Inferior parietal cortex (tissue), 1 donor: ENCODE measurements around the gene AIF1.

Source experiments
- DNase-seq: peaks from one replicate; pipeline ENCODE4 v3.0.0-alpha.2; 2016; ENCODE audit errors: extremely low spot score

AIF1 gene

GRCh38 chr6:31614684-31615578, at the start of gene AIF1:
Gene AIF1, plus strand, starts transcription at chr6:31615234. Its CDS starts 96 bp downstream, at chr6:31615330.
- DNase-seq, result no peak

- no peak for DNase-seq
Measured at GRCh38 chr6:31567531-31568370, 47.3 kb upstream of the AIF1 start.

- no peak for DNase-seq
Measured at GRCh38 chr6:31568537-31568961, 46.5 kb upstream of the AIF1 start.

GRCh38 chr6:31569861-31570536, 45.0 kb upstream of the AIF1 start:
- no peak for DNase-seq

GRCh38 chr6:31572041-31572911, 42.8 kb upstream of the AIF1 start, which contains the start of gene LTA:
Gene LTA, plus strand, starts transcription at chr6:31572289. Its CDS starts 454 bp downstream, at chr6:31572743.
- DNase-seq, result no peak

- no peak for DNase-seq
Measured at GRCh38 chr6:31573239-31574105, 41.6 kb upstream of the AIF1 start.

GRCh38 chr6:31574106-31575061, 40.6 kb upstream of the AIF1 start:
- DNase-seq, result no peak

GRCh38 chr6:31575335-31575901, 39.6 kb upstream of the AIF1 start, which contains the start of gene TNF:
Gene TNF, plus strand, starts transcription at chr6:31575565. Its CDS starts 177 bp downstream, at chr6:31575742.
- DNase-seq, result no peak

- DNase-seq, result no peak
Measured at GRCh38 chr6:31575952-31576685, 38.9 kb upstream of the AIF1 start.

GRCh38 chr6:31576897-31577578, 38.0 kb upstream of the AIF1 start:
- no peak for DNase-seq

- no peak for DNase-seq
Measured at GRCh38 chr6:31577579-31577966, 37.5 kb upstream of the AIF1 start.

- DNase-seq, result no peak
Measured at GRCh38 chr6:31578184-31579118, 36.6 kb upstream of the AIF1 start.

GRCh38 chr6:31579119-31579505, 35.9 kb upstream of the AIF1 start:
- no peak for DNase-seq

GRCh38 chr6:31579546-31580437, 35.2 kb upstream of the AIF1 start:
- no peak for DNase-seq

GRCh38 chr6:31580438-31580740, 34.6 kb upstream of the AIF1 start:
- DNase-seq, result no peak
